Adrenal gland (tissue), 5 donors: Measurements from ENCODE around the gene PPP1R14C.

Experiments
- POLR2A ChIP-seq, 2 donors: fragments of 450-650 bp; IDR thresholded peaks; one replicate each; pipeline ENCODE4 v1.6.1; 2017; ENCODE audit warnings: antibody characterized with exemption in 2 of 2, mild to moderate bottlenecking in 2 of 2, moderate library complexity in 1 of 2
- TF ChIP-seq, protein P1 (sequence below), 6 experiments: fragments of 450-650 bp in 4 of 6; fragments of 200-600 bp in 2 of 6; sonication (generic) in 1 of 6; IDR thresholded peaks; 1 replicate in 5 of 6; 2 replicates in 1 of 6; pipeline versions ENCODE4 v1.5.1 to v1.8.0; 2016 to 2021; ENCODE audit warnings: antibody characterized with exemption in 6 of 6, mild to moderate bottlenecking in 2 of 6, moderate library complexity in 1 of 6
- donor health status: DM: no; HTN: no; CAD: no.

DNA sequence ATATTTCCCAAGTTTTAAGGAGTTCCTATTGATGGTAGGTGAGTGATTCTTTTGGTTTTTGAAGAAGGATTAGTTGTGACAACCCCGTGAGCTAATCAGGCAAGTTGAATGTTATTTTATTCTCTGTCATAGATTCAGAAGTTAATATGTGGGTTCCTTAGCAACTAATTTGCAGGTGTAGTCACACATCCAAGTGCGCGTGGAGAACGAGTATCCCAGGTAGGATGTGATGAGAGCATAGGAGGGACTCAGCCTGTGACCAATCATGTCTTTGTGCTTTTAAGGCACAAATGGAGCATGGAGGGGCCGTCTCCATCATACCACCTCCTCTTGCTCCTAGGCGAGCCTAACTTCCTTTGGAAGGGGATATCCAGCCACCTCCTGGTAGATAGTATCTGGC lies 41.1 kb downstream of the PPP1R14C start:
- TF ChIP-seq, protein P1, sequence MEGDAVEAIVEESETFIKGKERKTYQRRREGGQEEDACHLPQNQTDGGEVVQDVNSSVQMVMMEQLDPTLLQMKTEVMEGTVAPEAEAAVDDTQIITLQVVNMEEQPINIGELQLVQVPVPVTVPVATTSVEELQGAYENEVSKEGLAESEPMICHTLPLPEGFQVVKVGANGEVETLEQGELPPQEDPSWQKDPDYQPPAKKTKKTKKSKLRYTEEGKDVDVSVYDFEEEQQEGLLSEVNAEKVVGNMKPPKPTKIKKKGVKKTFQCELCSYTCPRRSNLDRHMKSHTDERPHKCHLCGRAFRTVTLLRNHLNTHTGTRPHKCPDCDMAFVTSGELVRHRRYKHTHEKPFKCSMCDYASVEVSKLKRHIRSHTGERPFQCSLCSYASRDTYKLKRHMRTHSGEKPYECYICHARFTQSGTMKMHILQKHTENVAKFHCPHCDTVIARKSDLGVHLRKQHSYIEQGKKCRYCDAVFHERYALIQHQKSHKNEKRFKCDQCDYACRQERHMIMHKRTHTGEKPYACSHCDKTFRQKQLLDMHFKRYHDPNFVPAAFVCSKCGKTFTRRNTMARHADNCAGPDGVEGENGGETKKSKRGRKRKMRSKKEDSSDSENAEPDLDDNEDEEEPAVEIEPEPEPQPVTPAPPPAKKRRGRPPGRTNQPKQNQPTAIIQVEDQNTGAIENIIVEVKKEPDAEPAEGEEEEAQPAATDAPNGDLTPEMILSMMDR (IDR thresholded peaks at IDR 0.05): no peak
- no peak for TF ChIP-seq POLR2A (IDR thresholded peaks at IDR 0.05)
